Colonic mucosa (tissue), 4 donors: Measurements from ENCODE around the gene IL11. TPM values are rescaled to one million over a fixed set of nuclear protein-coding genes. Genes with fewer than 3 reads are reported as not detected.

Experiments used
- DNase-seq: peaks from one replicate; pipeline ENCODE4 v3.0.0-alpha.2; 2020
- H3K27ac ChIP-seq: fragments of 200-600 bp; one replicate; pipeline ENCODE4 v1.8.0; 2021
- H3K27me3 ChIP-seq: fragments of 200-600 bp; one replicate; pipeline ENCODE4 v1.8.0; 2021
- H3K36me3 ChIP-seq: fragments of 200-600 bp; one replicate; pipeline ENCODE4 v1.8.0; 2021
- H3K4me1 ChIP-seq: fragments of 200-600 bp; one replicate; pipeline ENCODE4 v1.8.0; 2021; ENCODE audit warnings: mild to moderate bottlenecking
- H3K4me3 ChIP-seq: fragments of 200-600 bp; one replicate; pipeline ENCODE4 v1.8.0; 2021
- H3K9ac ChIP-seq, 2 donors: one replicate each; pipeline ENCODE4 v1.7.0; 2013; ENCODE audit warnings: control low read depth in 2 of 2, low read depth in 2 of 2, low read length in 2 of 2
- H3K9me3 ChIP-seq: fragments of 200-600 bp; one replicate; pipeline ENCODE4 v1.8.0; 2021
- CTCF ChIP-seq: fragments of 200-600 bp; IDR thresholded peaks from one replicate; pipeline ENCODE4 v1.8.0; 2022; ENCODE audit warnings: antibody characterized with exemption, mild to moderate bottlenecking
- intact Hi-C: fragments of 100-400 bp; cut with DNase I; formaldehyde crosslinking; loops from one replicate; pipeline ENCODE4 v1.14.1; 2022
- total RNA-seq, 2 donors: library from RNA; stranded (reverse); fragmentation: NEBNext Ultra II Directional in 1 of 2; extraction: Animal tissue kit (Norgen Biotek cat#: 25700) in 1 of 2; gene quantifications; one replicate each; pipeline ENCODE4 v1.2.1, GENCODE V29; 2021
- donor health status: healthy.
- donor health status: DM: no; HTN: no; CAD: no.
- donor health status: DM: no; HTN: no; CAD: no.

The IL11 gene
- total RNA-seq, 2 donors from 2014 or later = 0.64 TPM; not detected in 1

- no peak overlapping the region for H3K9ac ChIP-seq
- peaks cover 5% of the 10 kb centered on the region for H3K4me1 ChIP-seq
- no peaks in the 10 kb centered on the region for H3K27me3 ChIP-seq
- no peak overlapping the region for H3K27ac ChIP-seq
- DNase-seq = no peak
- no peaks in the 10 kb centered on the region for H3K9me3 ChIP-seq
- no peak for TF ChIP-seq CTCF
- H3K36me3 ChIP-seq = peaks cover 16% of the 10 kb centered on the region
- H3K4me3 ChIP-seq = no peak overlapping the region
- intact Hi-C loops = no loop called here
Observed at GRCh38 chr19:55392820-55393761, 22.8 kb upstream of the IL11 start.

GRCh38 chr19:55391702-55392615 lies 21.7 kb upstream of the IL11 start:
- Histone ChIP-seq H3K27me3 (no peaks in the 10 kb centered on the region), H3K9ac (no peak overlapping the region), H3K4me1 (peaks cover 16% of the 10 kb centered on the region), H3K36me3 (peaks cover 24% of the 10 kb centered on the region), H3K27ac (no peak overlapping the region), H3K4me3 (no peak overlapping the region), H3K9me3 (no peaks in the 10 kb centered on the region)
- TF ChIP-seq CTCF = no peak
- DNase-seq = no peak
- intact Hi-C loops = no loop called here

- Histone ChIP-seq H3K9ac (no peak overlapping the region), H3K27ac (no peak overlapping the region)
Observed at GRCh38 chr19:55391191-55391670, 21.0 kb upstream of the IL11 start.

GRCh38 chr19:55390461-55390880 lies 20.2 kb upstream of the IL11 start:
- peaks cover 24% of the 10 kb centered on the region for H3K36me3 ChIP-seq
- intact Hi-C loops = no loop called here
- no peaks in the 10 kb centered on the region for H3K27me3 ChIP-seq
- DNase-seq = no peak
- no peak overlapping the region for H3K27ac ChIP-seq
- no peak overlapping the region for H3K9ac ChIP-seq
- no peak overlapping the region for H3K4me3 ChIP-seq
- peaks cover 18% of the 10 kb centered on the region for H3K4me1 ChIP-seq
- no peaks in the 10 kb centered on the region for H3K9me3 ChIP-seq
- TF ChIP-seq CTCF = no peak

More at GRCh38 chr19:55391191-55391670, 21.0 kb upstream of the IL11 start:
- Histone ChIP-seq H3K4me1 (peaks cover 18% of the 10 kb centered on the region), H3K4me3 (no peak overlapping the region), H3K36me3 (peaks cover 24% of the 10 kb centered on the region), H3K9me3 (no peaks in the 10 kb centered on the region), H3K27me3 (no peaks in the 10 kb centered on the region)
- DNase-seq = no peak
- intact Hi-C loops = no loop called here
- no peak for TF ChIP-seq CTCF
